ENCODE measurements around the gene P2RY12. TPM values are rescaled to one million over a fixed set of nuclear protein-coding genes. Genes with fewer than 3 reads are reported as not detected.

Gene P2RY12
- polyA plus RNA-seq, 6 donors from 2014 or later = 0.57 to 1.1 (median 0.91) TPM; not detected in 1

- H3K4me1 Mint-ChIP-seq = no peaks in the 10 kb centered on the region
- DNase-seq = no peak
- no peaks in the 10 kb centered on the region for H3K36me3 Mint-ChIP-seq
- peaks cover 0 to 8% (median 5%) of the 10 kb centered on the region in 3 donors for H3K27me3 Mint-ChIP-seq
- ATAC-seq (ENCODE audit: low read depth in 2 of 2) = no peak
- H3K4me3 Mint-ChIP-seq = no peak overlapping the region
- no peak overlapping the region for H3K27ac Mint-ChIP-seq
- no peaks in the 10 kb centered on the region for H3K9me3 Mint-ChIP-seq
These were observed 77.4 kb downstream of the P2RY12 start for GRCh38 chr3:151307131-151307530.

GRCh38 chr3:151306168-151306810 lies 78.3 kb downstream of the P2RY12 start:
- no peaks in the 10 kb centered on the region for H3K4me1 Mint-ChIP-seq
- H3K27me3 Mint-ChIP-seq = peaks cover 0 to 8% (median 5%) of the 10 kb centered on the region in 3 donors
- ATAC-seq (ENCODE audit: low read depth in 2 of 2) (no peak), DNase-seq (no peak)
- H3K4me3 Mint-ChIP-seq = no peak overlapping the region
- no peak overlapping the region for H3K27ac Mint-ChIP-seq
- no peaks in the 10 kb centered on the region for H3K36me3 Mint-ChIP-seq
- H3K9me3 Mint-ChIP-seq = no peaks in the 10 kb centered on the region

GRCh38 chr3:151305775-151306151 lies 78.8 kb downstream of the P2RY12 start:
- H3K4me1 Mint-ChIP-seq = no peaks in the 10 kb centered on the region
- no peaks in the 10 kb centered on the region for H3K9me3 Mint-ChIP-seq
- ATAC-seq (ENCODE audit: low read depth in 2 of 2) (no peak), DNase-seq (no peak)
- H3K27ac Mint-ChIP-seq = no peak overlapping the region
- H3K4me3 Mint-ChIP-seq = no peak overlapping the region
- peaks cover 0 to 8% (median 5%) of the 10 kb centered on the region in 3 donors for H3K27me3 Mint-ChIP-seq
- H3K36me3 Mint-ChIP-seq = no peaks in the 10 kb centered on the region

- Mint-ChIP-seq H3K4me1 (no peaks in the 10 kb centered on the region), H3K36me3 (no peaks in the 10 kb centered on the region), H3K4me3 (no peak overlapping the region), H3K27ac (no peak overlapping the region), H3K9me3 (no peaks in the 10 kb centered on the region), H3K27me3 (peaks cover 0 to 8% (median 7%) of the 10 kb centered on the region in 3 donors)
- DNase-seq (no peak), ATAC-seq (ENCODE audit: low read depth in 2 of 2) (no peak)
These were observed 79.3 kb downstream of the P2RY12 start for GRCh38 chr3:151305060-151305774.

DNA sequence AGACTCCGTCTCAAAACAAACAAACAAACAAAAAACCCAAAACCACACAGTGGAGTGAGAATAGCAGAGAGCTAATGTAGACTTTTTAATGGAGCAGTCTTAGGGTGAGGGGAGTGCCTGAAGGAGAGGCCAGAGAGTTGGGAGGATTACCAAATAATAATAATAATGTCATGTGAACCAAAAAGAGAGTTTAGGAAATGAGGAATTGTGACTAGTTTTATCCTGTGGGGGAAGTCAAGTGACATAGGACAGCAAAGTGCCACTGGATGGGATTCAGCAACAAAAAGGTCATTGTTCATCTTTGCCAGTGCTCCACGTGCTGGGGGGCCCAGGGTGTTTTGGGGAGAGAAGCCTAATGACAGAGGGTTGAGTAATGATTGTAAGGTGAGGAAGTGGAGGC lies 80.8 kb downstream of the P2RY12 start:
- no peaks in the 10 kb centered on the region for H3K4me1 Mint-ChIP-seq
- ATAC-seq (ENCODE audit: low read depth in 2 of 2) = no peak
- no peaks in the 10 kb centered on the region for H3K9me3 Mint-ChIP-seq
- no peak overlapping the region for H3K4me3 Mint-ChIP-seq
- no peaks in the 10 kb centered on the region for H3K36me3 Mint-ChIP-seq
- peaks cover 0 to 8% (median 8%) of the 10 kb centered on the region in 3 donors for H3K27me3 Mint-ChIP-seq
- no peak for DNase-seq
- peak overlapping the region in 1 of 6 donors; percentile 61 for H3K27ac Mint-ChIP-seq

GRCh38 chr3:151301787-151302186 lies 82.8 kb downstream of the P2RY12 start:
- Mint-ChIP-seq H3K27me3 (peaks cover 0 to 8% (median 8%) of the 10 kb centered on the region in 3 donors), H3K9me3 (no peaks in the 10 kb centered on the region), H3K27ac (peak overlapping the region in 1 of 6 donors; percentile 9), H3K4me1 (no peaks in the 10 kb centered on the region), H3K4me3 (no peak overlapping the region), H3K36me3 (no peaks in the 10 kb centered on the region)
- DNase-seq (no peak), ATAC-seq (ENCODE audit: low read depth in 2 of 2) (no peak)

GRCh38 chr3:151300539-151300938 lies 84.0 kb downstream of the P2RY12 start:
- H3K27ac Mint-ChIP-seq = no peak overlapping the region
- no peaks in the 10 kb centered on the region for H3K36me3 Mint-ChIP-seq
- H3K4me1 Mint-ChIP-seq = no peaks in the 10 kb centered on the region
- no peaks in the 10 kb centered on the region for H3K9me3 Mint-ChIP-seq
- peaks cover 0 to 8% (median 8%) of the 10 kb centered on the region in 3 donors for H3K27me3 Mint-ChIP-seq
- no peak for DNase-seq
- ATAC-seq (ENCODE audit: low read depth in 2 of 2) = no peak
- no peak overlapping the region for H3K4me3 Mint-ChIP-seq

DNA sequence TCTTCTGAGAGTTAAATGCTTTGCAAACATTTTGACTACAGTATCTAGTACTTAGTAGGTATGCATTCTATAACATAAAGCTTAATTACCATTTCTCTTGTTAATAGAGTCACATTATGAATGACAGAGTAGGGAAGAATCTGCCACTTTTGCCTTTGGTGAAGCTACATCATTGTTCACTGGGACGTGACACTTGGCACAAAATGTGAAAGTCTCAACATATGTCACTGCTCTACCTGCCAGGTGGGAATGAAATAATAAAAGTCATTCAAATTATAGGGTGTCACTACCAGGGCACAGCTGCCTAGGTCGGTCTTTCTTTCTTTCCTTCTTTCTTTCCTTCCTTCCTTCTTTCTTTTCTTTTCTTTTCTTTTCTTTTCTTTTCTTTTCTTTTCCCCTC lies 85.5 kb downstream of the P2RY12 start:
- Mint-ChIP-seq H3K27ac (no peak overlapping the region), H3K4me3 (no peak overlapping the region), H3K9me3 (no peaks in the 10 kb centered on the region), H3K4me1 (no peaks in the 10 kb centered on the region), H3K27me3 (peaks cover 0 to 8% (median 8%) of the 10 kb centered on the region in 3 donors), H3K36me3 (no peaks in the 10 kb centered on the region)
- DNase-seq (no peak), ATAC-seq (ENCODE audit: low read depth in 2 of 2) (no peak)

DNA sequence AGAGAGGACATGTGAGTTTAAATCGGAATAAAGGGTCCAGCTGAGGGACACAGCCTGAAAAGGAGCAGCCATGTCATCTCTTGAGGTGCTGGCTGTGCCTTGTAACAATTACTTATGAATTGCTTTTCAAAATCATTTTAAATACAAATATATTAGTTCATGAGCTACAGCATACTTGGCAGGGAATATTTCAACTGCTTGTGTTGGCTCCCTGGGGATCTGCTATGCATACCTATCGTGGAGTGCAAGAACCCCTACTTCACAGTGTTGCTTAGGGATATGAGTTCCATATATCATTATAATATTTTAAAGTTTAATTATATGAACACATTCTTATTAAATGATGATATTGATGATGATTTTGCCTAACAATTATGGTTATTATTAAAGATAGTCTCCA lies 87.1 kb downstream of the P2RY12 start:
- no peak for ATAC-seq (ENCODE audit: low read depth in 2 of 2)
- Mint-ChIP-seq H3K9me3 (no peaks in the 10 kb centered on the region), H3K36me3 (no peaks in the 10 kb centered on the region), H3K27ac (no peak overlapping the region), H3K4me1 (no peaks in the 10 kb centered on the region), H3K4me3 (no peak overlapping the region), H3K27me3 (peaks cover 0 to 3% (median 0%) of the 10 kb centered on the region in 3 donors)
- no peak for DNase-seq

DNA sequence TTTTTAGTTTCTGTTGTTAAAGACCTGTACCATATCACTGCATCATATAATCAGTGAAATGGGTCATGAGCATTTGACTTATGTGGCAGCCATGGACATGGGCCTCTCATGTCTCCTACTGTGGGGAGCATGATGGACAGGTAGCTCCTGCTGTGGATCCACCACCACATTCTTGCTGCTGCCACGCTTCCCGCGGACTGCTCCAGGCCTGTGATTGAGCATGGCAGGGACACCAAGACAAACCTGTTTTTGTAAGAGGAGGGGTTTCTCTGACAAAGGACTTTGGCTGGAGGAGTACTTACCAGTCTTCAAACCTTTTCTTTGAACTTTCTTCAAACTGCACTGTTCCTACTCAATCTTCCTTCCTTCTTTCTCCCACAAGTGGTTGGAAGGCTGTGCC lies 88.3 kb downstream of the P2RY12 start:
- Mint-ChIP-seq H3K4me3 (no peak overlapping the region), H3K36me3 (no peaks in the 10 kb centered on the region), H3K27me3 (peaks cover 0 to 7% (median 0%) of the 10 kb centered on the region in 3 donors), H3K9me3 (no peaks in the 10 kb centered on the region), H3K27ac (no peak overlapping the region), H3K4me1 (no peaks in the 10 kb centered on the region)
- no peak for ATAC-seq (ENCODE audit: low read depth in 2 of 2)
- no peak for DNase-seq

GRCh38 chr3:151293127-151293526 lies 91.4 kb downstream of the P2RY12 start:
- Mint-ChIP-seq H3K27me3 (peaks cover 0 to 4% (median 0%) of the 10 kb centered on the region in 3 donors), H3K4me3 (no peak overlapping the region), H3K36me3 (no peaks in the 10 kb centered on the region), H3K9me3 (no peaks in the 10 kb centered on the region), H3K4me1 (no peaks in the 10 kb centered on the region), H3K27ac (no peak overlapping the region)
- DNase-seq = no peak
- no peak for ATAC-seq (ENCODE audit: low read depth in 2 of 2)

DNA sequence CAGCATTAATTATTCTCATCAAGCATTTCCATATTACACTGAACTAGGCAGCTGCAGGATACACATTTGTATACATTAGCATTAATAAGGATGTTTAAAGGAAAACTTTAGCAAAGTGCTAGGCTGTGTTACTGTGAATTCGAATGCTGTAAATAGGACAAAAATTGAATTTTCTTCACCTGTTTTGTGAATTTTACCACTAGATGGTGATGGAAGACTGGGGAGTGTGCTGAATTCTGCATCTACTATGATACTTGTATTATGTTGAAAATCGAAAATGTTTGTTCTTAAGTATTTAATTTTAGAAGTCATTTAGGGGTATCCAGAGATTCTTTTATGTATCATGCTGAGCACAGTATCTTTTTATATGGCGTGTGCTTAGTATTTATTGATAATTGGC lies 93.9 kb downstream of the P2RY12 start:
- DNase-seq (no peak), ATAC-seq (ENCODE audit: low read depth in 2 of 2) (no peak)
- Mint-ChIP-seq H3K27ac (no peak overlapping the region), H3K9me3 (no peaks in the 10 kb centered on the region), H3K27me3 (peaks cover 0 to 4% (median 0%) of the 10 kb centered on the region in 3 donors), H3K36me3 (no peaks in the 10 kb centered on the region), H3K4me1 (no peaks in the 10 kb centered on the region), H3K4me3 (no peak overlapping the region)

GRCh38 chr3:151289445-151289844 lies 95.1 kb downstream of the P2RY12 start:
- ATAC-seq (ENCODE audit: low read depth in 2 of 2) (no peak), DNase-seq (no peak)
- Mint-ChIP-seq H3K27me3 (peaks cover 0 to 4% (median 0%) of the 10 kb centered on the region in 3 donors), H3K27ac (no peak overlapping the region), H3K4me1 (no peaks in the 10 kb centered on the region), H3K36me3 (no peaks in the 10 kb centered on the region), H3K4me3 (no peak overlapping the region), H3K9me3 (no peaks in the 10 kb centered on the region)

All from naive B cell (primary cell).